Keratinocyte (primary cell): ENCODE results near the gene PRDM8. TPM values are rescaled to one million over a fixed set of nuclear protein-coding genes. Genes with fewer than 3 reads are reported as not detected.

Experiments used
- DNase-seq: peaks from one replicate; pipeline ENCODE4 v3.0.0-alpha.2; 2011; ENCODE audit warnings: low read depth, missing footprints, low spot score
- FAIRE-seq: peaks from 2 replicates; lab custom pipeline; 2011; peaks lifted over from hg19 to GRCh38; lab: Jason Lieb, UNC
- H2AFZ ChIP-seq: 2 replicates; pipeline ENCODE4 v1.6.0; 2012; ENCODE audit warnings: low read length, control low read depth, inconsistent platforms; ENCODE audit not compliant: control insufficient read depth
- H3K27ac ChIP-seq: 2 replicates; pipeline ENCODE4 v1.5.1; 2011; ENCODE audit warnings: low read length; ENCODE audit not compliant: control insufficient read depth, insufficient read depth
- H3K27me3 ChIP-seq: 3 replicates; pipeline ENCODE4 v1.6.0; 2011; ENCODE audit warnings: low read length; ENCODE audit not compliant: control insufficient read depth, insufficient read depth; ENCODE audit errors: extremely low read depth
- H3K36me3 ChIP-seq, 2 experiments: 2 replicates in 1 of 2; 3 replicates in 1 of 2; pipeline ENCODE4 v1.5.1; 2011; ENCODE audit warnings: low read length in 2 of 2, mild to moderate bottlenecking in 1 of 2; ENCODE audit not compliant: control insufficient read depth in 2 of 2, insufficient read depth in 2 of 2; ENCODE audit errors: extremely low read depth in 1 of 2
- H3K4me1 ChIP-seq: 3 replicates; pipeline ENCODE4 v1.5.1; 2011; ENCODE audit warnings: low read length; ENCODE audit not compliant: control insufficient read depth, insufficient read depth; ENCODE audit errors: extremely low read depth
- H3K4me2 ChIP-seq: 3 replicates; pipeline ENCODE4 v1.6.0; 2011; ENCODE audit warnings: low read depth, low read length; ENCODE audit not compliant: control insufficient read depth, insufficient read depth; ENCODE audit errors: extremely low read depth
- H3K4me3 ChIP-seq, 3 experiments: fragments of 200-600 bp in 1 of 3; sonication (generic) in 1 of 3; 2 replicates in 2 of 3; 3 replicates in 1 of 3; pipeline ENCODE4 v1.5.1; 2011 to 2016; ENCODE audit warnings: low read length in 3 of 3, mild to moderate bottlenecking in 3 of 3, control low read depth in 2 of 3, inconsistent platforms in 1 of 3, low read depth in 1 of 3, mixed read lengths in 1 of 3, mixed run types in 1 of 3, moderate library complexity in 1 of 3; ENCODE audit not compliant: control insufficient read depth in 2 of 3, insufficient read depth in 2 of 3; ENCODE audit errors: extremely low read depth in 1 of 3
- H3K79me2 ChIP-seq: 2 replicates; pipeline ENCODE4 v1.6.0; 2012; ENCODE audit warnings: low read length; ENCODE audit not compliant: control insufficient read depth, insufficient read depth
- H3K9ac ChIP-seq: 3 replicates; pipeline ENCODE4 v1.6.0; 2011; ENCODE audit warnings: low read length; ENCODE audit not compliant: control insufficient read depth, insufficient read depth; ENCODE audit errors: extremely low read depth
- H3K9me1 ChIP-seq: 3 replicates; pipeline ENCODE4 v1.6.0; 2011; ENCODE audit warnings: low read length; ENCODE audit not compliant: control insufficient read depth, insufficient read depth; ENCODE audit errors: extremely low read depth
- H3K9me3 ChIP-seq: 2 replicates; pipeline ENCODE4 v1.5.1; 2012; ENCODE audit warnings: low read depth, low read length; ENCODE audit not compliant: control insufficient read depth
- H4K20me1 ChIP-seq: 3 replicates; pipeline ENCODE4 v1.6.0; 2011; ENCODE audit warnings: low read length; ENCODE audit not compliant: control insufficient read depth, insufficient read depth; ENCODE audit errors: extremely low read depth
- CTCF ChIP-seq, 3 experiments: IDR thresholded peaks in 1 of 3; conservative IDR thresholded peaks in 1 of 3; optimal IDR thresholded peaks in 1 of 3; 2 replicates in 2 of 3; 3 replicates in 1 of 3; pipeline versions ENCODE3 to v1.5.1; 2011; ENCODE audit warnings: low read length in 3 of 3, mild to moderate bottlenecking in 3 of 3, moderate library complexity in 2 of 3, control low read depth in 1 of 3, inconsistent platforms in 1 of 3; ENCODE audit not compliant: insufficient read depth in 2 of 3; ENCODE audit errors: extremely low read depth in 1 of 3
- EZH2 ChIP-seq: IDR thresholded peaks from one replicate; pipeline ENCODE4 v1.6.1; 2012; ENCODE audit warnings: inconsistent platforms, mild to moderate bottlenecking, low read length, moderate library complexity
- dilution Hi-C: fragments of 300-500 bp; cut with MboI; formaldehyde crosslinking; loops from one replicate; pipeline ENCODE4 v1.7.0; 2020; ENCODE audit warnings: low sequenced_read_pairs; ENCODE audit not compliant: extremely low pct_ligation_motif_present
- polyA minus RNA-seq, 3 experiments: library from RNA; depleted of rRNA, polyadenylated mRNA; stranded (reverse); fragments of >200 nt; gene quantifications; 1 replicate in 1 of 3; 2 replicates in 1 of 3; 3 replicates in 1 of 3; pipeline ENCODE4 v1.2.3, GENCODE V29; 2011
- polyA plus RNA-seq, 5 experiments: library from polyadenylated mRNA; depleted of rRNA in 3 of 5; stranded (reverse) in 3 of 5; stranded (forward) in 1 of 5; unstranded in 1 of 5; fragments of >200 nt; gene quantifications; 1 replicate in 1 of 5; 2 replicates in 3 of 5; 3 replicates in 1 of 5; pipeline versions ENCODE4 v1.2.1 to v1.2.3, GENCODE V29; 2011 to 2012; ENCODE audit warnings: missing spikeins in 2 of 5, low read depth in 1 of 5, low replicate concordance in 1 of 5

Gene PRDM8
- polyA plus RNA-seq: 3.1 to 4.3 TPM (median 3.5 TPM) in 3 replicates
- polyA plus RNA-seq (2011; ENCODE audit: low read depth): not detected
- polyA plus RNA-seq (2011; cell fraction: cytosol; rRNA removed): 1.9 and 2.0 TPM in 2 replicates
- polyA plus RNA-seq (2011; cell fraction: nucleus; rRNA removed): 13.4 and 15.5 TPM in 2 replicates
- polyA plus RNA-seq (2012; ENCODE audit: low replicate concordance): 0.37 and 5.1 TPM in 2 replicates
- polyA minus RNA-seq: 0.49 to 3.8 TPM (median 1.6 TPM) in 3 replicates
- polyA minus RNA-seq (2011; cell fraction: cytosol; rRNA and poly(A)+ RNA removed): 2.7 TPM
- polyA minus RNA-seq (2011; cell fraction: nucleus; rRNA and poly(A)+ RNA removed): 2.2 and 3.8 TPM in 2 replicates

- H3K4me1 ChIP-seq: peaks cover 24% of the 10 kb centered on the region
- FAIRE-seq: no peak
- H3K4me2 ChIP-seq: peak within 1 kb of the TSS; percentile 65
Measured at GRCh38 chr4:80196922-80197573, at the start of gene PRDM8. TSS of gene PRDM8 (plus strand) at chr4:80197503. CDS start at chr4:80200081, 2,578 bp downstream.

GRCh38 chr4:80150387-80151180 is 46.7 kb upstream of the PRDM8 start:
- dilution Hi-C loops: no loop called here
- Histone ChIP-seq H4K20me1 (no peaks in the 10 kb centered on the region), H3K36me3 (no peaks in the 10 kb centered on the region), H3K9me3 (no peaks in the 10 kb centered on the region), H3K9ac (no peak overlapping the region), H3K27ac (no peak overlapping the region), H3K4me3 (no peak overlapping the region), H2AFZ (no peak overlapping the region), H3K4me2 (no peak overlapping the region), H3K79me2 (no peaks in the 10 kb centered on the region), H3K4me1 (no peaks in the 10 kb centered on the region), H3K27me3 (no peaks in the 10 kb centered on the region), H3K9me1 (no peaks in the 10 kb centered on the region)
- TF ChIP-seq CTCF (optimal IDR thresholded peaks at IDR 0.05 in 1 of 3, IDR thresholded peaks at IDR 0.05 in 1 of 3, conservative IDR thresholded peaks at IDR 0.05 in 1 of 3; ENCODE audit: extremely low read depth in 1 of 3, insufficient read depth in 2 of 3, low read length in 3 of 3): no peak
- TF ChIP-seq EZH2: no peak
- FAIRE-seq: peak; percentile 5
- DNase-seq: no peak

More at GRCh38 chr4:80196922-80197573, at the start of gene PRDM8:
- Histone ChIP-seq H2AFZ (peak within 1 kb of the TSS; percentile 5), H3K27me3 (peaks cover 25% of the 10 kb centered on the region), H3K27ac (no peak within 1 kb of the TSS), H3K9me3 (no peaks in the 10 kb centered on the region), H4K20me1 (no peaks in the 10 kb centered on the region), H3K36me3 (no peaks in the 10 kb centered on the region), H3K79me2 (no peaks in the 10 kb centered on the region), H3K9me1 (no peaks in the 10 kb centered on the region), H3K4me3 (peak within 1 kb of the TSS in 1 of 3 experiments; percentile 59), H3K9ac (no peak within 1 kb of the TSS)
- peak; percentile 15 for TF ChIP-seq EZH2
- TF ChIP-seq CTCF (optimal IDR thresholded peaks at IDR 0.05 in 1 of 3, IDR thresholded peaks at IDR 0.05 in 1 of 3, conservative IDR thresholded peaks at IDR 0.05 in 1 of 3; ENCODE audit: extremely low read depth in 1 of 3, insufficient read depth in 2 of 3, low read length in 3 of 3): no peak
- dilution Hi-C loops: no loop called here
- no peak for DNase-seq
